GM19328 (cell line): ENCODE data around the gene TEC.
"Not testable (repeated sequence)": the region's sequence is repeated elsewhere in the genome, so short reads cannot be mapped to it uniquely, and the experiment has no call there.

ENCODE experiments used
- ATAC-seq: cut with Tn5 transposase; IDR thresholded peaks from one replicate; pipeline ENCODE4 v1.9.1; 2021; ENCODE audit warnings: mild to moderate bottlenecking, moderate library complexity; ENCODE audit not compliant: unreplicated experiment

Gene TEC

DNA sequence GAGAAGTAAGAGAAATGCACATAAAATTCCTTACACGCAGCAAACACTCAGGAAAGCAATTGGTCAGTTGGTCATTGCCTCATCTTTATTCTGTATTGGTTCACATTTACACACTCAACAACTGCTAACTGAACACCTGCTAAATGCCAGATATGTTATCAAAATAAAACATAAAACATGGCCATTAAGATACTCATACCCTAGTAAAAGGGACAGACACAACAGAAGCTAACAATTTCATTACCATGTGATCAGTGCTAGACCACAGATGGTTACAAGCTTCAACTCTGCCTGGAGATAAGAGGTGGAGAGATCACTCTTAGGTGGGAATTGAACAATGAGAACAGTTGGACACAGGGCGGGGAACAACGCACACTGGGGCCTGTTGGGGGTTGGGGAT, 26.2 kb downstream of the TEC start:
- no peak for ATAC-seq

DNA sequence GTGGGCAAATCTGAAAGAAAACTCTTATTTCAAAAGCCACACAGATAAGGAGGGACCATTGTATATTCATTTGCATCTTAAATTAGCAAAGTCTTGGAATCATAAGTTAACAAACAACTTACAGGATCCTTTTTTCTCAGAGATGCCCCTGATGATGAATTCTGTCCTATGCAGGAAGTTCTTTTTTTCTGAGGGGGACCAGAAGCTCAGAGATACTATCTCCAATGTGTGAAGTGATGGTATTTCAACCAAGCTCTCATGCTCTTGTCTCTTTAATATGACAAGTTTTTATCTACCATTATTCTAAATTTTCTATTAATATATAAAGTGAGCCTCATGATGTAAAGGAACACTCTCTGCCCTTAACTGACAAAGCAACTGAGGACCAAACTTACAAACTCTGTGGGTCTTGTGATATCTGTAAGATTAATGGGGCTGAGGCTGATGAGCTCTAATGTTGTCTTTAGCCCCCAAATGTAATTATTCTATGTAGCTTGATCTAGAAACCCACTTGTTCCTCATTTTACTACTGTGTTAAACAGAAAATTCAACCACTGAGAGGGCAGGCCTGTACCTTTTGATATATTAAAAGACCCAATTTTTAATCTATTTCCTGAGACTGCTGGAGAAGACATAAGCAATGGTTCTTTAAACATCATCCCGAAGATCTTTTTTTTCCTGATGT, 27.0 kb downstream of the TEC start:
- ATAC-seq, result no peak

DNA sequence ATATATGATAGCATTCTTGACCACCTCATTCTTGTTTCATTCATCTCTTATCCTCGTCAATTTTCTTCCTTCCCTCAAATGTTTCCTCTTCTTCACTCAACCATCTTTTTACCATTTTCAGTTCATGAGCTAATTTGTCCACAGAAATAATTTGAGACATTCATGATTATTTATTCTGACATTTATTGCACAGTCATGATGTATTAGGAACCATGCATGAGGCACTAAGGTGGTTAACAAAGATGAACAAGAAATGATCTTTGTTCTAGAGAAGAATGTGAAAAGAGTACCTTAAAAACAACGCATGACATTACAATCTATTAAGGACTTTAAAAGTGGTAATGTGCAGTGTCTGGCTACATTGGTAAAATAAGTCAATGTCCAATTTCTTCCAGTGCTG, 27.9 kb downstream of the TEC start:
- ATAC-seq, result no peak

DNA sequence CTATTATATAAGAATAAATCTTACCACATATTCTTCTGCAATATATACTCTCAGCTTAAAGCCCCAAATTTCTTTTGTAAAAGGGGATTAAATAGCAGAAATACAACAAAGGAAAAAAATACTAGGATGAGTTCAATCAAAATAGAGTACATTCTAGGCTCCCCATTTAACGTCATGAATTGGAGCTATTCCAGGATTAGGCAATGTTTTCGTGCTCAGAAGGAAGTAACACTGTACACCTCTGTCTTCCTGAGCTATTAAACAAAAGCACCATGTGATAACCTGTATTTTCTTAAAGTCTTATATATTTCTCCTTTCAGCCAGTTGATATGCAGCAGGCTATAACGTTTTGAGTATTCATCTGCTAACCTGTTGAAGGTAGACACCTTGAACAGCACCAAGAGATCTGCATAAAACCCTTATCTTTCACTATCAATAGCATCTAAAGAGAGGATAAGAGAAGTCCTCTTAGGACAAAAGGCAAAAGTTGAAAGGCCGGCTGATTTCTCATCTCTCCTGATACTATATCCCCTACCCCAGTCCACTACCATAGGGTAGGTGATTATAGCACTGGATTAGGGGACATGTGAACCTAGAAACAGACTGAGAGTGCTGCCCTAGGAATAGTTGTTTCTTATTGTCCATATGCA, 31.5 kb downstream of the TEC start:
- no peak for ATAC-seq

DNA sequence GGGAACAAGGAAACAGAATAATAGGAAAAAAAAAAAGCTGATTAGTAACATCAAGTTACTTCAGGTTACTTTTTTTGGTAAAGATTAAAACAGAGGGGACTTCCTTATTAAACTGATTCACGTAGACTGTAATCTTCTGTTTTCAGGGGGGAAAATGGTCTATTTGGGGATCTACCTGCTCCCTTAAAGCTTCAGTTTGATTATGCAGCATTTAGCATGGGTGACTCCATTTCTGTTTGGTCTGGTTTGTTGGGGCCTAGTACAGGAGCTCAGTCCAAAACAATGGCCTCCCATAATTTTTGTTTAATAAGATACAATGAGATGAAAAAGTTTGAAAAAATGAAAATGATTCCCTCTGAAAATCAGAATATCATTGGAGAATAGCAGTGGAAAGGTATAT, 34.6 kb downstream of the TEC start:
- ATAC-seq, result no peak

DNA sequence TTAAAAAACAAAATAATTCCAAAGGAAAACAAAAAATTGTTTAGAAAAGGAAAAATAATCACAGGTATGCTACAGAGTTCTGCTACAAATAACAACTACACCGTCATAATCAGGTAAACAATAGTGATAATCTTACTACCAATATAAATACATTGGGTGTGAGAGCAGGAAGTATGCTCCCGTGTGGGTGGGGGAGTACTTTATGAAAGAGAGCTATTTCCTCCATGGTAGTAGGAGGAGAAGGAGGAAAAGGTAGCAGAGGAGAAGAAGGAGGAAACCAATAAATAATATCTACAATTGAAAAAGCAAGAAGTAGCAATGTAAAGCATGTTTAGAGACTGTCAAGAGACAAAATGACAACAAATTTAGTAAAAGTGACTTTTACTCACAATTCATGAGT, 35.1 kb downstream of the TEC start:
- ATAC-seq, result no peak

DNA sequence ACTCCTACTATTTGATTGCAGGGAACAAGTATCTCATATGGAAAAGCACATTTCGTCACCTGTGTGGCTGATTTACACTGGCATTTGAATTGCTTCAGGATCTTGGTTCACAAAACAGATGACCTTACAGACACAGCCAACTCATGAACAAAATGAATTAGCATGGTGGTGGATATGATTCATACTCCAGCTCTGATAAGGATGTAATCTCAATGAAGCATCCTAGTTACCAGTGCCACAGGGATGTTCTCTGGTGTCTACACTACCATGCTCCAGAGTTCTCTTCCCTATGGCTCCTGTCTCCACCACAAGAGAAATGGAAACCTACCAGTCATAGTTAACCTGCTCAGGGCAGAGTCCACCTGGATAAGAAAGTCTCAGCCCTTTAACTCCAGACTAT, 40.7 kb downstream of the TEC start:
- no peak for ATAC-seq

DNA sequence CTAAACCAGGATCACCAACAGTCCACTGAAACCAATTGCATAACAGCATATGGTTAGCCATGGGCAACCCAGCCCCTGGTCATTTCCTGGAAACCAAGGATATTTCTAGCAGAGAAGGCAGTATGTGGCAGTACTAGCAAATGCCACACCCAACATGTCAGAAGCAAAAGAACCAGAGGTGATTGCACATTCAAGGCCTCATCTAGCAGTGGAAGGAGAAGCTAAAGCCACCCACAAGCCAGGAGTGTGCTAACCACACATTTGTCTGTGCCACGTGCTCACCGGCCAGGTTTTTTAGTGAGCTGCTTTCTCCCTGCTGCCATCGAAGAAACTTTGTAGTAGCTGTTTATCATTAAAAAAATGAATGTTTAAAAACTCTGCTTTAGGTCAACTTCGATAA, 42.0 kb downstream of the TEC start:
- ATAC-seq, result peak; percentile 50

DNA sequence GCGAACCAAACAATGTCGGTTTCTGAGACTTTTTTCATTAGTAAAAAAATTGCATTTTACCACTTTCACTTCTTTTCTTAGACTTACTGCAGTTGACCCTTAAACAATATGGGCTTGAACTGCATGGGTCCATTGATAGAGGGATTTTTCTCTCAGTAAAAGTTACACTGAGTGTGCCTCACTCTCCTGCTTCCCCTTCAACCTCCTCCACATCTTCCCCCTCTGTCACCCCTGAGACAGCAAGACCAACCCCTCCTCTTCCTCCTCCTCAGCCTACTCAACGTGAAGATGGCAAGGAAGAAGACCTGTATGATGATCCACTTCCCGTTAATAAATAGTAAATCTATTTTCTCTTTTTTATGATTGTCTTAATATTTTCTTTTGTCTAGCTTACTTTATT, 43.4 kb downstream of the TEC start:
- ATAC-seq, result no peak

DNA sequence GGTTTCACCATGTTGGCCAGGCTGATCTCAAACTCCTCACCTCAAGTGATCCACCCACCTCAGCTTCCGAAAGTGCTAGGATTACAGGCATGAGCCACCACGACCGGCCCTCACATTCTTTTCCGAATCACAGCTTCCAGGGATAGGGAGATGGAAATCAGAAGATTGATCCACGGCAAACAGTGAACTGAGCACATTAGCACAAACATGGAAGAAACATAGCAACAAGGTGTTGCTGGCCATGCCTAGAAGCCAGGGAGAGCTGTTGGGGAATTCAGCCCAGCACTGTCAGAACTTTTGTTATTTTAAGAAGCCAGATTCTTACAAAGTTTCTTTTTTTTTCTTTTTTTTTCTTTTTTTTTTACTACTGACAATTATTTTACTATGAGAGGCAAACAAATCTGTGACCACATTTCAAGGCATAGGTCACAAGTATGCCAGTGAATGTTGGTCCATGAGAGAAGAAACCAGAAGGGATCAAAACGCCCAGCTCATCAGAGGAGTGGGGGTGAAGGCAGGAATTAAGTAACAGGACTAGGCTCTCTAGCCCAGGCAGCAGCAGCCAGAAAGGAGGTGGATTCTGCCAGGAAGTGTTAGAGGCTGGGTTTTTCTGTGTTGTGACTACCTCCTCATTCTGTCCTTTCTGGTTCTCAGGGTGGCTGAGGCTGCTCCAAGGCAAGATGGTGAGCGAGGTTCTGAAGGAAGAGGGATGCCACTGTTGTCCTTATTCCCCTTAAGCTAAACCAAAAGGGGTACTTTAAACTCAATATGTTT, 44.1 kb downstream of the TEC start:
- ATAC-seq, result no peak

DNA sequence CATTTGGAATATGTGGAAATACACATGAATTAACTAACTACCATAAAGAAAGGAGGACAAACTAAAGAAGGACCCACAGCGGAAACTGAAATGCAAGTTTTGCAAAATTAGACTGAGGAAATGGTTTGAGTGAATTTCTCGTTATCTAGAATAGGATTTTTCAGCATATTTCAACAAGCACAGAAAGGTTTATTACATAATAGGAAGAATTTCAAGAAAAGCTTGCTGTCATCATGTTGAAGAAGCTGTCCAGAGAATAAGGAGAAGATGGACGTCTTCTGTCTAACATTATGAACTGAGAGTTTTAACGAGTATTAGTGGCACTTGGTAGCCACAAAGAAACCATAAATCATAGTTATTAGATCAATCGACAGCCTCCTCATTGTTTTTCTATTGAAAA, 45.0 kb downstream of the TEC start:
- ATAC-seq, result no peak

DNA sequence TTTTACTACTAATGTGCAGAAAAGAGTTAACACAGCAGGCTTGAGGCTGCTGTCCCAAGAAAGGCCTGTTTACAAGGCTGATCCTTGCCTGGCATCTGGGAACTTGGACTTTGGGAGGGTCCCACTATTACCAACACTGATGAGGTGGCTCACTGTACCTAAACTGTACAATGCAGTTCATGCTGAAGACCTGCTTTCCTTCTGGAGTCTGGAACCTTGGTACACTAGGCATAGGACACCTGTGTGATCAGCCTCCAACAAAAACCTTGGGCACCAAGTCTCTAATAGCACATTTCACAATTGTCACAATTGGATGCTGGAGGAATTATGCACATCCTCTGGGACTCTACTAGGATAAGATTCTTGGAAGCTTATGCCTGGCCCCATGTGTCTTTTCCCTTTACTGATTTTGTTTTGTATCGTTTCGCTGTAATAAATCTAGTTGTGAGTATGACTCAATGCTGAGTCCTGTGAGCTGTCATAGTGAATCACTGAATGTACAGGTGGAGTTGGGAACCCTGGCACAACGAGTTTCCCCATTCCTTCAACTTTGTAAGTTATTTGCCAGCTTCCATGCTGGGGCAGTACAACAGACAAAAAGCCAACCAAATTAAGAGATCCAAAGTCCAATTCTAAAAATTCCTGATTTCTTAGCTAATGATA, 45.9 kb downstream of the TEC start:
- ATAC-seq, result no peak

DNA sequence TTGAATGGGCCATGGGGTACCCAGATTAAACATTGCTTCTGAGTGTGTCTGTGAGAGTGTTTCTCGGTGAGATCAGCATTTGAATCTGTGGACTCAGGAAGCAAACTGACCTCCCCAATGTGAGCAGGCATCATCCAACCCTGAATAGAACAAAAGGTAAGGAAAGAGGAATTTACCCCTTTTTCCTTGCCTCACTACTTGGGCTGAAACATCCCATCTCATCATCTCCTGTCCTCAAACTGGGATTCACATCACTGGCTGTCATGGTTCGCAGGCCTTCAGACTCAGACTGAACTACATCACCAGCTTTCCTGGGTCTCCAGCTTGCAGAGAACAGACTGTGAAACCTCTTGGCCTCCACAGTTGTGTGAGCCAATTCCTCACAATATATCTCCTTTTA, 47.1 kb downstream of the TEC start:
- no peak for ATAC-seq

DNA sequence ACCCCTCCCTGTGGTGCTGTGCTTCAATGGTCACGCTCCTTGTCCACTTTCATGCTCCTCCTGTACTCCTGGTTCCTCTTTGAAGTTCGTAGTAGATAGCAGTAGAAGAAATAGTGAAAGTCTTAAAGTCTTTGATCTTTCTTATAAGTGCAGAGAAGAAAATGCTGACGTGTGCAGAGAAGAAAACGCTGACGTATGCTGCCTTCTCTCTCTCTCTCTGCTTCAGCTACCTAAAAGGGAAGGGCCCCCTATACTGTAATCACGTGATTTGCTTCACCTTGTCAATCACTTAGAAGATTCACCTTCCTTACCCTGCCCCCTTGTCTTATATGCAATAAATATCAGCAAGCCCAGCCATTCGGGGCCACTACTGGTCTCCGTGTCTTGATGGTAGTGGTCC, 50.2 kb downstream of the TEC start:
- not testable (repeated sequence) for ATAC-seq

DNA sequence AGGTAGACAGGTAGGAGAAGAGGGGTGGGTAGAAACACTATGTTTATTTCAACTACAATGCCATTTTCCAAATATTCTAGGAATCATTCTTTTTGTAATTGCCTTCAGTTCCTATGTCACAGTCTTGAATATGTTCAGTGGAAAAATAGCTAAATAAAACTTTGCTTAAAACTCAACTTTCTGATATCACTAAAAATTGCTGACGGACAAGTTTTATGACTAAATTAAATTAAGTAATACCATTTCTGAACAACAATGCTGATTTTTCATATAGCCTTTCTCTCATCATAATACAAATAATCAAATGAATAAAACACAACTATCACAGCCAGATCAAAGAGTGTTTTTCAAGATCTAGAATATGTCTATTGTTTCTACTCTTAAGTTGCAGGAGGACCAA, 53.1 kb downstream of the TEC start:
- ATAC-seq, result no peak

DNA sequence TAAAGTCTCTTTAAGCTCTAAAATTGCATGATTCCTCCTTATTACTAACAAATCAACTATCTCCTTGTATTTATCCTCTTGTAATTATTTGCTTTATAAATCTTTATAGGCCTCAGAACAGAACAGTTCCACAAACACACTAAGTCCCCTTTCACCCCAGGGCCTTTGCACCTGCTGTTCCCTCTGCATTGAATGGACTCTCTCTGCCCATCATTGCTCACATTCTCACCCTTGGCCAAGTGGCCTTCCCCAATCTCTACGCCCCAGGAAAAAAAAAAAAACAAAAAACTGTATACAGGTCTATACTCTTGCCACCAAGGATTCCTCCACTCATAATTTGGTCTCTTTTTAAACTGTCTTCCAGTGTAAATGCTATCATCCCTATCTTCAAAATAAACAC, 53.7 kb downstream of the TEC start:
- no peak for ATAC-seq

DNA sequence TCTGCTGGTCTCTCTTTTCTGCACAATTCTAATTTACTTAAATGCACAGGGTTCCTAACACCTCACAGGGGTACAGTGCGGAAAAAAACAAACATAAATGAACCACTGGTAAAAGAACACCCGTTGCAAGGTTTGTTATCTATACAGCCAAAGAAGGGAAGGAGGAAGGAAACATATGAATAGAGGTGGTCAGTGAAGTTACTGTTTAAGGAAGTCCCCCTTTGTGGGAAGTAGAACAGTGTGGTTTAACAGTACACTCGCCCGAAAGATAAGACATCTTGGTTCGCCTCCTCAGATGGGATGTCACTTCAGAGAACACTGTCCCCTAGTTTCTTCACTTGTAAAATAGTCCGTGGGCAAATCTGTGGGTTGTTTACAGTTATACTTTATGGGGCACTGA, 57.5 kb downstream of the TEC start:
- ATAC-seq, result peak; percentile 85

DNA sequence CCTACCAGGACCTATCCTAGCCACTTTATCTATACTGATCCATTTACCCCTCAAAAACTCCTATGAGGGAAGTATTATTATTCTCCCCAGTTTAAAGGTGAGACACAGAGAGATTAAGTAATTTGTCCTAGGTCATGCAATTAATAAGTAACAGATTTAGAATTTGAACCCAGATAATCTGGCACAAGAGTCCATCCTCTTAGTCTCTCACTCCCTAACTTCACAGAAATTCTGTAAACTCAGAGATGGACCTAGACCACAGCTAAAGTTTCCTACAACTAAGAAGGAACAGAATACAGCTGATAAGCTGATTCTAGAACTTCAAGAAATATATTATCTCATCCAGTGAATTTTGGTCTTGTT, 58.7 kb downstream of the TEC start:
- ATAC-seq, result no peak

DNA sequence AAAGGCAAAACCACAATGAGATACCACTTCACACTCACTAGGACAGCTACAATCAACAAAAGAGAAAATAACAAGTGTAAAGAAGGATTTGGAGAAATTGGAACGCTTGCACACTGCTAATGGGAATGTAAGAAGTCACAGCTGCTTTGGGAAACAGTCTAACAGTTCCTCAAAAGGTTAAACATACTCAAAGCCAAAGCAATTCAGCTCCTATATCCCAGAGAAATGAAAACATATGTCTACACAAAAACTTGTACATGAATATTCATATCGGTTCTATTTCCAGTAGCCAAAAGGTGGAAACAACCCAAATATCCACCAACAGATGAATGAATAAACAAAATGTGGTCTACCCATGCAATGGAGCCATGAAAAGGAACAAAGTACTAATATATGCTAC, 64.0 kb downstream of the TEC start:
- ATAC-seq, result no peak

DNA sequence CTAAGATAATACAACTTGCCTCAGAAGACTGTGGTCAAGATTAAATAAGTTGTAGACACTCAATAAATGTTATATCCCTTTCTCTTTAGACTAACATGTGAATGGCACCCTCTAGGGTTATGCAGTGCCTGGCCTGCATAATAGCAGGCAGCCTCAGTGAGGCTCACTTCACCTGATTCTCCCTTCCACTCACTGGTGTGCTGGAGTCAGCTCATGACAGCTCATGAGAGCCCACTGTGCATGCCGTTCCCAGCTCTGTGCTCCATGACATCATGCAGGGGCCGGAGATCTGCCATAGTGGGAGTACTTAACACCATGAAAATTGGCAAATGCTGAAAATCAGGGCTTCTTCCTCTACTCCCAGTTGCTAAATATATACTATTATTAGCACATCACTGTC, 64.5 kb downstream of the TEC start:
- no peak for ATAC-seq

DNA sequence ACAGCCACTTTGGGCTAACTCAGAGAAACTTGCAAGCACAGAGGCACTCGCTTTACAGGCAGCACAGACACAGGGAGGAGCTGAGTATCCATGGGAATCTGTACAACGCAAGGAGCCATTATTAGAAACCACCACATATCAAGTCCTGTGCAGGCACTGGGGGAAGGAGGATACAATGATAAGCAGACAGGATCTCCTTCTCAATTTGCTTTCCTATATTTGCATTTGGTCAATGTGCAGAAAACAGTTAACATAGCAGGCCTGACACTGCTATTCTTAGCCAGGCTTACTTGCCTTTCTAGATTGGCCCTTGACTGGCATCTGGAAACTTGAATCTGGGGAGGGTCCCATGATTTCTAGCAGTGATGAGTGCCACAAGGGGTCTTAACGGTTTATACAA, 65.8 kb downstream of the TEC start:
- peak; percentile 37 for ATAC-seq
